ENCODE results near the gene SLC66A2. TPM values are rescaled to one million over a fixed set of nuclear protein-coding genes. Genes with fewer than 3 reads are reported as not detected.

The SLC66A2 gene
- total and polyA plus RNA-seq, 2 of the 13 experiments (the other 11 are each of a cell fraction or from before 2014, with no cell fraction given) = 33.5 to 41.9 TPM

GRCh38 chr18:79973517-79973916 is 22.1 kb upstream of the SLC66A2 start:
- Histone ChIP-seq H3K27me3 (ENCODE audit: control insufficient read depth in 1 of 2, insufficient read depth in 2 of 2, low read length in 2 of 2) (no peaks in the 10 kb centered on the region), H3K9me3 (ENCODE audit: low read length) (no peaks in the 10 kb centered on the region), H4K20me1 (ENCODE audit: insufficient read depth, low read length) (peaks cover 33% of the 10 kb centered on the region), H3K4me3 (replicated peaks in 1 of 3; ENCODE audit: insufficient read depth in 1 of 3, low read depth in 2 of 3, low read length in 3 of 3) (no peak overlapping the region), H3K4me1 (ENCODE audit: insufficient read depth, low read length) (peaks cover 9% of the 10 kb centered on the region; the same call in 1 of the 2 replicates), H3K4me2 (ENCODE audit: low read depth, low read length) (no peak overlapping the region), H3K79me2 (ENCODE audit: insufficient read depth, low read length) (peaks cover 48% of the 10 kb centered on the region), H3K36me3 (replicated peaks in 1 of 2; ENCODE audit: control insufficient read depth in 1 of 2, insufficient read depth in 2 of 2, low read length in 2 of 2) (peaks cover 27 to 74% of the 10 kb centered on the region in 2 experiments), H3K9ac (ENCODE audit: insufficient read depth, low read depth, low read length) (no peak overlapping the region), H2AFZ (ENCODE audit: low read length) (no peak overlapping the region), H3K27ac (ENCODE audit: extremely low read length, insufficient read depth, low read length) (no peak overlapping the region)
- DNase-seq (ENCODE audit: low spot score) (no peak), ATAC-seq (no peak), FAIRE-seq (no peak)
- 96% methylated on average over 16 of the region's 16 CpGs for WGBS (ENCODE audit: low lambda C conversion rate)
- CTCF ChIA-PET (ENCODE audit: low intra/inter-chr PET ratio, low total read pairs) = no interaction called here
- in situ Hi-C loops (cut with HindIII; ENCODE audit: extremely low pct_ligation_motif_present, low pct_unique_long_range_greater_than_20kb) (no loop called here), intact Hi-C loops (cut with micrococcal nuclease; ENCODE audit: unreplicated experiment) (no loop called here)
- POLR2A ChIA-PET = interaction anchor here (1.0 kb wide), 1 partner anchor 9 kb away, joined by 3 read pairs; the partner anchor contains the start of gene HSBP1L1
- TF ChIP-seq SETDB1 (CRISPR knock-in tag; IDR thresholded peaks at IDR 0.05; ENCODE audit: borderline replicate concordance) (no peak), ZBTB33 (CRISPR knock-in tag; IDR thresholded peaks at IDR 0.05) (peak; percentile 57; the same call in 1 of the 2 replicates)
- BruUV-seq (replicated peaks) = no TSS peak

GRCh38 chr18:79972720-79973119 is 21.3 kb upstream of the SLC66A2 start:
- ATAC-seq (no peak), FAIRE-seq (no peak), DNase-seq (ENCODE audit: low spot score) (no peak)
- Histone ChIP-seq H3K79me2 (ENCODE audit: insufficient read depth, low read length) (peaks cover 40% of the 10 kb centered on the region), H3K4me1 (ENCODE audit: insufficient read depth, low read length) (peaks cover 9% of the 10 kb centered on the region; the same call in 1 of the 2 replicates), H3K4me2 (ENCODE audit: low read depth, low read length) (no peak overlapping the region), H3K27me3 (ENCODE audit: control insufficient read depth in 1 of 2, insufficient read depth in 2 of 2, low read length in 2 of 2) (no peaks in the 10 kb centered on the region), H3K9me3 (ENCODE audit: low read length) (no peaks in the 10 kb centered on the region), H2AFZ (ENCODE audit: low read length) (no peak overlapping the region), H3K4me3 (replicated peaks in 1 of 3; ENCODE audit: insufficient read depth in 1 of 3, low read depth in 2 of 3, low read length in 3 of 3) (no peak overlapping the region), H3K27ac (ENCODE audit: extremely low read length, insufficient read depth, low read length) (no peak overlapping the region), H3K36me3 (replicated peaks in 1 of 2; ENCODE audit: control insufficient read depth in 1 of 2, insufficient read depth in 2 of 2, low read length in 2 of 2) (peaks cover 27 to 75% of the 10 kb centered on the region in 2 experiments), H4K20me1 (ENCODE audit: insufficient read depth, low read length) (peaks cover 29% of the 10 kb centered on the region), H3K9ac (ENCODE audit: insufficient read depth, low read depth, low read length) (no peak overlapping the region)
- no TSS peak for BruUV-seq (replicated peaks)
- ChIA-PET CTCF (ENCODE audit: low intra/inter-chr PET ratio, low total read pairs) (no interaction called here), POLR2A (interaction anchor here (1.0 kb wide), 1 partner anchor 12 kb away, joined by 3 read pairs; no protein-coding TSS in a partner anchor)
- in situ Hi-C loops (cut with HindIII; ENCODE audit: extremely low pct_ligation_motif_present, low pct_unique_long_range_greater_than_20kb) = no loop called here
- WGBS (ENCODE audit: low lambda C conversion rate) = 96% methylated on average over 3 of the region's 3 CpGs
- intact Hi-C loops (cut with micrococcal nuclease; ENCODE audit: unreplicated experiment) = no loop called here
- no peak for TF ChIP-seq ARID3A (IDR thresholded peaks at IDR 0.05; ENCODE audit: low read depth, low read length)
- no peak for TF ChIP-seq ZNF687 (CRISPR knock-in tag; IDR thresholded peaks at IDR 0.05)
- TF ChIP-seq UBTF (CRISPR knock-in tag; IDR thresholded peaks at IDR 0.05) = no peak
- no peak for TF ChIP-seq KLF15 (CRISPR knock-in tag; IDR thresholded peaks at IDR 0.05; ENCODE audit: borderline replicate concordance)
